K562 (cell line): Measurements from ENCODE around the gene RALB. TPM values are rescaled to one million over a fixed set of nuclear protein-coding genes. Genes with fewer than 3 reads are reported as not detected.

Source experiments
- ATAC-seq: fragments of 200-7000 bp; cut with Tn5 transposase; 3 replicates; pipeline ENCODE4 v1.9.1; 2020; ENCODE audit warnings: moderate library complexity
- BruUV-seq: library from RNA; stranded (reverse); fragments of 400-500 nt; replicated peaks from 2 replicates; lab custom pipeline; 2021; lab: Mats Ljungman, UMichigan
- CTCF ChIA-PET: fragments of 300-600 bp; formaldehyde crosslinking; extraction: SDS; loops from one replicate; lab custom pipeline; 2021; ENCODE audit warnings: low intra/inter-chr PET ratio; lab: Yijun Ruan, JAX
- POLR2A ChIA-PET: fragments of 300-600, 350-650 bp; sonication (Branson Sonifier 250); formaldehyde crosslinking; extraction: SDS; loops from one replicate; lab custom pipeline; 2021; ENCODE audit warnings: antibody characterized with exemption, inconsistent platforms; lab: Yijun Ruan, JAX
- DNase-seq, 4 experiments: peaks; one replicate each; pipeline versions ENCODE4 v3.0.0 to v3.0.0-alpha.2; 2011 to 2018; ENCODE audit warnings: low spot score in 3 of 4, mixed read lengths in 3 of 4; ENCODE audit errors: extremely low read depth in 1 of 4
- FAIRE-seq: peaks from 2 replicates; lab custom pipeline; 2011; peaks lifted over from hg19 to GRCh38; lab: Jason Lieb, UNC
- H2AFZ ChIP-seq: 2 replicates; pipeline ENCODE4 v1.6.0; 2011; ENCODE audit warnings: low read depth, low read length, control low read depth, inconsistent platforms
- H3K27ac ChIP-seq: fragments of 200-600 bp; 3 replicates; pipeline ENCODE4 v1.8.0; 2011; ENCODE audit warnings: low read depth, mild to moderate bottlenecking, control low read depth, inconsistent platforms, low read length, moderate library complexity, mixed read lengths; ENCODE audit errors: extremely low read depth
- H3K27me3 ChIP-seq, 2 experiments: fragments of 300-600 bp in 1 of 2; 2 replicates in 1 of 2; 3 replicates in 1 of 2; pipeline versions ENCODE4 v1.6.0 to v1.8.0; 2011; ENCODE audit warnings: inconsistent platforms in 2 of 2, low read length in 2 of 2, mild to moderate bottlenecking in 1 of 2, mixed read lengths in 1 of 2, moderate library complexity in 1 of 2; ENCODE audit not compliant: control insufficient read depth in 2 of 2, insufficient read depth in 2 of 2
- H3K36me3 ChIP-seq: fragments of 300-600 bp; 3 replicates; pipeline ENCODE4 v1.8.0; 2011; ENCODE audit warnings: mild to moderate bottlenecking, low read length, inconsistent platforms; ENCODE audit not compliant: control insufficient read depth, insufficient read depth
- H3K4me1 ChIP-seq, 2 experiments: fragments of 200-600 bp in 1 of 2; replicated peaks in 1 of 2; 2 replicates in 1 of 2; 3 replicates in 1 of 2; pipeline versions ENCODE4 v1.5.1 to v1.8.0; 2011; ENCODE audit warnings: inconsistent platforms in 2 of 2, low read length in 2 of 2, mild to moderate bottlenecking in 1 of 2, mixed read lengths in 1 of 2, moderate library complexity in 1 of 2; ENCODE audit not compliant: control insufficient read depth in 2 of 2, insufficient read depth in 2 of 2
- H3K4me2 ChIP-seq: 2 replicates; pipeline ENCODE4 v1.6.1; 2011; ENCODE audit warnings: low read length, control low read depth, inconsistent platforms, mixed read lengths; ENCODE audit not compliant: insufficient read depth
- H3K4me3 ChIP-seq: fragments of 200-600 bp; sonication (generic), shearing (Covaris generic); 2 replicates; pipeline ENCODE4 v1.5.1; 2016; ENCODE audit warnings: control low read depth, inconsistent platforms
- H3K79me2 ChIP-seq: fragments of 200-600 bp; 3 replicates; pipeline ENCODE4 v1.8.0; 2011; ENCODE audit warnings: low read length, inconsistent platforms; ENCODE audit not compliant: control insufficient read depth, insufficient read depth
- H3K9ac ChIP-seq, 2 experiments: 2 replicates each; pipeline versions ENCODE4 v1.6.0 to v1.6.1; 2011; ENCODE audit warnings: low read depth in 2 of 2, low read length in 2 of 2, control low read depth in 1 of 2, inconsistent platforms in 1 of 2, mild to moderate bottlenecking in 1 of 2, mixed read lengths in 1 of 2; ENCODE audit not compliant: insufficient read depth in 1 of 2
- H3K9me1 ChIP-seq: one replicate; pipeline ENCODE4 v1.6.0; 2011; ENCODE audit warnings: inconsistent platforms, mild to moderate bottlenecking, low read length, moderate library complexity; ENCODE audit not compliant: control insufficient read depth, insufficient read depth
- H3K9me3 ChIP-seq: replicated peaks from 2 replicates; pipeline ENCODE4 v1.5.1; 2011; ENCODE audit warnings: low read depth, low read length, inconsistent platforms; ENCODE audit not compliant: control insufficient read depth, insufficient read depth
- H4K20me1 ChIP-seq: replicated peaks from 2 replicates; pipeline ENCODE4 v1.6.1; 2011; ENCODE audit warnings: low read length, inconsistent platforms, mixed read lengths; ENCODE audit not compliant: control insufficient read depth, insufficient read depth
- TAF7 ChIP-seq: fragments of 450-650 bp; IDR thresholded peaks from 2 replicates; pipeline ENCODE4 v1.6.1; 2016; ENCODE audit warnings: missing genetic modification characterization, missing compliant biosample characterization
- TFE3 ChIP-seq: fragments of 450-650 bp; formaldehyde crosslinking; IDR thresholded peaks from 2 replicates; pipeline ENCODE4 v1.4.0; 2020; ENCODE audit warnings: mild to moderate bottlenecking, mixed read lengths
- ZNF75A ChIP-seq: fragments of 450-650 bp; formaldehyde crosslinking; IDR thresholded peaks from 2 replicates; pipeline ENCODE4 v1.4.0; 2020; ENCODE audit warnings: mild to moderate bottlenecking
- WGBS: fragments of 100-300 bp; shearing (Covaris generic); methylation state at CpG from one replicate; pipeline ENCODE4 v1.1.6; 2016; ENCODE audit warnings: low coverage, mixed read lengths; ENCODE audit not compliant: insufficient coverage; ENCODE audit errors: missing lambda C conversion rate; 5-methylcytosine and 5-hydroxymethylcytosine counted together
- in situ Hi-C: fragments of 300-500 bp; cut with MboI; formaldehyde crosslinking; loops from 4 replicates; pipeline ENCODE4 v1.15.0; 2018; ENCODE audit warnings: inconsistent platforms, mixed read lengths
- intact Hi-C: fragments of 100-400 bp; cut with micrococcal nuclease; formaldehyde crosslinking; loops from 2 replicates; pipeline ENCODE4 v1.14.2; 2022
- polyA plus RNA-seq, 8 experiments: library from polyadenylated mRNA; depleted of rRNA in 4 of 8; stranded (reverse) in 5 of 8; unstranded in 3 of 8; fragments of >200 nt; fragmentation: Nextera tagmentation in 2 of 8; fragmentation: Illumina TruSeq in 1 of 8; extraction: Ambion mirVana in 2 of 8; extraction: Trizol in 1 of 8; gene quantifications; 2 replicates each; pipeline versions ENCODE4 v1.2.1 to v1.2.3, GENCODE V29; 2011 to 2014; ENCODE audit warnings: inconsistent platforms in 1 of 8, missing spikeins in 1 of 8
- total RNA-seq, 7 experiments: library from RNA; depleted of rRNA in 6 of 7; stranded (reverse); fragments of >200 nt in 6 of 7; fragmentation: Illumina TruSeq in 2 of 7; extraction: Trizol in 2 of 7; gene quantifications; 2 replicates each; pipeline versions ENCODE4 v1.2.1 to v1.2.3, GENCODE V29; 2011 to 2021; ENCODE audit warnings: low replicate concordance in 1 of 7

The RALB gene
- total and polyA plus RNA-seq, 9 of the 15 experiments (the other 6 are each of a cell fraction or from before 2014, with no cell fraction given) = 14.8 to 65.6 (median 38.4) TPM

- Histone ChIP-seq H2AFZ (no peak overlapping the region), H3K9me1 (no peaks in the 10 kb centered on the region), H3K4me2 (no peak overlapping the region), H3K4me1 (peaks cover 5 to 14% of the 10 kb centered on the region in 2 experiments; a peak in 3 of 5 replicates), H3K79me2 (no peaks in the 10 kb centered on the region), H3K27me3 (no peaks in the 10 kb centered on the region), H3K27ac (no peak overlapping the region), H3K9ac (no peak overlapping the region), H3K36me3 (peaks cover 17% of the 10 kb centered on the region; the same call in 2 of the 3 replicates)
- POLR2A ChIA-PET = no interaction called here
- ATAC-seq = no peak
- no peak for DNase-seq
- 86% methylated on average over 1 of the region's 1 CpG for WGBS
- in situ Hi-C loops = no loop called here
- peak; percentile 23 for FAIRE-seq
- BruUV-seq = no TSS peak
- TF ChIP-seq TAF7 (tag) (no peak), ZNF75A (CRISPR knock-in tag) (no peak), TFE3 (CRISPR knock-in tag) (peak; percentile 74)
- TF ChIP-seq, all 486 proteins: peak for 1
- H4K20me1 ChIP-seq = peaks cover 16% of the 10 kb centered on the region
- H3K9me3 ChIP-seq = no peaks in the 10 kb centered on the region
- intact Hi-C loops = no loop called here
- CTCF ChIA-PET = no interaction called here
- no peak overlapping the region for H3K4me3 ChIP-seq
Observed at GRCh38 chr2:120288016-120288373, 35.3 kb downstream of the RALB start.
